Hepatocyte (in vitro differentiated cells): ENCODE measurements around the gene GINS2. TPM values are rescaled to one million over a fixed set of nuclear protein-coding genes. Genes with fewer than 3 reads are reported as not detected.

Experiments used
- DNase-seq: peaks from one replicate; pipeline ENCODE4 v3.0.0-alpha.2; 2016; ENCODE audit warnings: low spot score
- H2AFZ ChIP-seq: fragments of 200-600 bp; sonication (generic); 2 replicates; pipeline ENCODE4 v1.6.0; 2016; ENCODE audit warnings: antibody characterized with exemption, mild to moderate bottlenecking
- H3K27ac ChIP-seq: fragments of 200-600 bp; sonication (generic); 2 replicates; pipeline ENCODE4 v1.5.1; 2016; ENCODE audit warnings: mild to moderate bottlenecking
- H3K27me3 ChIP-seq: fragments of 200-600 bp; sonication (generic); 2 replicates; pipeline ENCODE4 v1.6.1; 2016
- H3K36me3 ChIP-seq: fragments of 200-600 bp; sonication (generic); replicated peaks from 2 replicates; pipeline ENCODE4 v1.5.1; 2016; ENCODE audit warnings: low read depth; ENCODE audit not compliant: insufficient read depth
- H3K4me1 ChIP-seq: fragments of 200-600 bp; sonication (generic); 2 replicates; pipeline ENCODE4 v1.5.1; 2016; ENCODE audit warnings: mild to moderate bottlenecking, moderate library complexity; ENCODE audit not compliant: insufficient read depth
- H3K4me2 ChIP-seq: fragments of 200-600 bp; sonication (generic); 2 replicates; pipeline ENCODE4 v1.6.0; 2016
- H3K4me3 ChIP-seq: fragments of 200-600 bp; sonication (generic); 2 replicates; pipeline ENCODE4 v1.5.1; 2016; ENCODE audit warnings: mild to moderate bottlenecking
- H3K79me2 ChIP-seq: fragments of 200-600 bp; sonication (generic); 2 replicates; pipeline ENCODE4 v1.6.0; 2017; ENCODE audit warnings: mild to moderate bottlenecking
- H3K9me2 ChIP-seq: fragments of 200-600 bp; sonication (generic); replicated peaks from 2 replicates; pipeline ENCODE4 v1.6.0; 2017; ENCODE audit warnings: mild to moderate bottlenecking; ENCODE audit not compliant: insufficient read depth
- H3K9me3 ChIP-seq: fragments of 200-600 bp; sonication (generic); 2 replicates; pipeline ENCODE4 v1.5.1; 2016; ENCODE audit warnings: low read depth, mild to moderate bottlenecking
- H4K20me1 ChIP-seq: fragments of 200-600 bp; sonication (generic); 2 replicates; pipeline ENCODE4 v1.6.0; 2016; ENCODE audit warnings: mild to moderate bottlenecking; ENCODE audit not compliant: insufficient read depth, poor library complexity, severe bottlenecking
- EZH2 ChIP-seq: fragments of 200-600 bp; sonication (generic); IDR thresholded peaks from 2 replicates; pipeline ENCODE4 v1.6.1; 2016; ENCODE audit warnings: antibody characterized with exemption, mild to moderate bottlenecking, borderline replicate concordance
- EZH2phosphoT487 ChIP-seq: fragments of 200-600 bp; sonication (generic); IDR thresholded peaks from one replicate; pipeline ENCODE4 v1.6.1; 2018; ENCODE audit warnings: antibody characterized with exemption, mild to moderate bottlenecking, low read depth, moderate library complexity; ENCODE audit not compliant: unreplicated experiment, severe bottlenecking
- WGBS: methylation state at CpG from one replicate; pipeline ENCODE4 v1.1.6; 2016; ENCODE audit warnings: low lambda C conversion rate; ENCODE audit errors: missing lambda C conversion rate; 5-methylcytosine and 5-hydroxymethylcytosine counted together
- polyA plus RNA-seq: library from polyadenylated mRNA; unstranded; fragments of >200 nt; fragmentation: Nextera tagmentation; extraction: Ambion mirVana; gene quantifications from 2 replicates; pipeline ENCODE4 v1.2.1, GENCODE V29; 2016
- total RNA-seq: library from RNA; depleted of rRNA; stranded (reverse); fragments of >200 nt; gene quantifications from 2 replicates; pipeline ENCODE4 v1.2.3, GENCODE V29; 2014
- TF ChIP-seq, protein P1 (sequence below): fragments of 200-600 bp; sonication (generic); IDR thresholded peaks from 2 replicates; pipeline ENCODE4 v1.5.1; 2016; ENCODE audit warnings: antibody characterized with exemption, mild to moderate bottlenecking; ENCODE audit not compliant: poor library complexity

GINS2 gene
- total and polyA plus RNA-seq, 2 experiments from 2014 or later = 6.3 to 7.5 TPM

DNA sequence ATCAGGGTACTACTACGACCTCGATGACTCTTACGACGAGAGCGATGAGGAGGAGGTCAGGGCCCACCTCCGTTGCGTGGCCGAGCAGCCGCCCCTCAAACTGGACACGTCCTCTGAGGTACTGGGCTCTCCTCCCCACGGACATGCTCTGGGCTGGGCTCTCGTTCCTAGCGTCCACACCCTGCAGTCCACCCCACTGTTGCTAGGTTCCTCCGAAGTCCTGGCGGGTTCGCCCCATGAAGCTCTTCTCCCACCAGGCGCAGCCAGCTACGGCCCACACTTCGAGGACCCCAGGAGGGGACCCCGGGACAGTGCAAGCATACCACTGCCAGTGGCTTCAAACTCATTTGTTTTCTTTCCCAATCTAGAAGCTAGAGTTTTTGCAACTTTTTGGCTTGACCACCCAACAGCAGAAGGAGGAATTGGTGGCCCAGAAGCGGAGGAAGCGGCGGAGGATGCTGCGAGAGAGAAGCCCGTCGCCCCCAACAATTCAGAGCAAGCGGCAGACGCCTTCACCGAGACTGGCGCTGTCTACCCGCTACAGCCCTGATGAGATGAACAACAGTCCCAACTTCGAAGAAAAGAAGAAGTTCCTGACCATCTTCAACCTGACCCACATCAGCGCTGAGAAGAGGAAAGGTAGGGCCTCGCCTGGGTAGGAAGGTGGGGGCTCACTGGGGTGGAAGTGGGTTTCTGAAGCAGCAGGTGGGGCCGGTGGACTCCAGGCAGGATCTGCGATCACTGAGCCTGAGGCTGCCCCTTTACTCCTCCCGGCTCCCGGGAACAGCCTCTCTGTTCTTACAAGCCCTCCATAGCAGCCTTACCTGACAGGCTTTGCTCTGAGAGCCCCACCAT is 25.6 kb downstream of the GINS2 start:
- Histone ChIP-seq H3K4me3 (no peak overlapping the region), H3K9me2 (no peaks in the 10 kb centered on the region), H2AFZ (no peak overlapping the region), H3K79me2 (peaks cover under 1% of the 10 kb centered on the region), H3K4me2 (no peak overlapping the region), H3K27ac (no peak overlapping the region), H3K4me1 (no peaks in the 10 kb centered on the region), H3K9me3 (no peaks in the 10 kb centered on the region), H3K27me3 (no peaks in the 10 kb centered on the region), H4K20me1 (peaks cover 8% of the 10 kb centered on the region), H3K36me3 (no peaks in the 10 kb centered on the region)
- WGBS = 97% methylated on average over 38 of the region's 38 CpGs
- DNase-seq = no peak
- no peak for TF ChIP-seq EZH2phosphoT487
- TF ChIP-seq EZH2 = no peak
- TF ChIP-seq, protein P1, sequence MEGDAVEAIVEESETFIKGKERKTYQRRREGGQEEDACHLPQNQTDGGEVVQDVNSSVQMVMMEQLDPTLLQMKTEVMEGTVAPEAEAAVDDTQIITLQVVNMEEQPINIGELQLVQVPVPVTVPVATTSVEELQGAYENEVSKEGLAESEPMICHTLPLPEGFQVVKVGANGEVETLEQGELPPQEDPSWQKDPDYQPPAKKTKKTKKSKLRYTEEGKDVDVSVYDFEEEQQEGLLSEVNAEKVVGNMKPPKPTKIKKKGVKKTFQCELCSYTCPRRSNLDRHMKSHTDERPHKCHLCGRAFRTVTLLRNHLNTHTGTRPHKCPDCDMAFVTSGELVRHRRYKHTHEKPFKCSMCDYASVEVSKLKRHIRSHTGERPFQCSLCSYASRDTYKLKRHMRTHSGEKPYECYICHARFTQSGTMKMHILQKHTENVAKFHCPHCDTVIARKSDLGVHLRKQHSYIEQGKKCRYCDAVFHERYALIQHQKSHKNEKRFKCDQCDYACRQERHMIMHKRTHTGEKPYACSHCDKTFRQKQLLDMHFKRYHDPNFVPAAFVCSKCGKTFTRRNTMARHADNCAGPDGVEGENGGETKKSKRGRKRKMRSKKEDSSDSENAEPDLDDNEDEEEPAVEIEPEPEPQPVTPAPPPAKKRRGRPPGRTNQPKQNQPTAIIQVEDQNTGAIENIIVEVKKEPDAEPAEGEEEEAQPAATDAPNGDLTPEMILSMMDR = no peak

DNA sequence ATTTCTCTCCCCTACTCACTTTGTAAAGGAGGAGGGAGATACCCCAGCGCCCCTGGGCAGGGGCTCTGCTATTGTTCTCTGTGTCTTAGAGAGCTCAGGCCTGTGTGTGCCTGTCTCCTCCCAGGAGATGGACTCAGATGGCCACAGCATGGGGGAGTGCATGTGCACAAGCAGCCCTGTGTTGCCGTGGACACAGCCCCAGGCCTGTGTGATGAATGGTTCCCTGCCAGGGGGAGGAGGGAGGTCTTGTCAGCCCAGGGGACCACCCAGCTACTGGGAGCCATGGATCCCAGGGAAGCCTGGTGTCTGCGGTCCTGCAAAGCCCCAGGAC is 26.3 kb downstream of the GINS2 start:
- Histone ChIP-seq H2AFZ (no peak overlapping the region), H3K36me3 (no peaks in the 10 kb centered on the region), H3K4me3 (no peak overlapping the region), H3K27ac (no peak overlapping the region), H3K4me1 (no peaks in the 10 kb centered on the region), H3K79me2 (peaks cover 2% of the 10 kb centered on the region), H3K4me2 (no peak overlapping the region), H4K20me1 (peaks cover 10% of the 10 kb centered on the region), H3K9me2 (no peaks in the 10 kb centered on the region), H3K27me3 (no peaks in the 10 kb centered on the region), H3K9me3 (no peaks in the 10 kb centered on the region)
- DNase-seq = no peak
- WGBS = 85% methylated on average over 3 of the region's 3 CpGs
- TF ChIP-seq, protein P1 = no peak
- no peak for TF ChIP-seq EZH2
- no peak for TF ChIP-seq EZH2phosphoT487

- Histone ChIP-seq H3K4me3 (no peak overlapping the region), H3K79me2 (peaks cover 2% of the 10 kb centered on the region), H3K4me2 (no peak overlapping the region), H3K4me1 (no peaks in the 10 kb centered on the region), H3K27me3 (no peaks in the 10 kb centered on the region), H3K9me3 (no peaks in the 10 kb centered on the region), H4K20me1 (peaks cover 10% of the 10 kb centered on the region), H3K36me3 (no peaks in the 10 kb centered on the region), H3K9me2 (no peaks in the 10 kb centered on the region), H2AFZ (no peak overlapping the region), H3K27ac (no peak overlapping the region)
- no peak for TF ChIP-seq EZH2
- no peak for TF ChIP-seq EZH2phosphoT487
- TF ChIP-seq, protein P1 = no peak
- DNase-seq = no peak
- 95% methylated on average over 20 of the region's 26 CpGs for WGBS
These were observed 26.8 kb downstream of the GINS2 start for GRCh38 chr16:85661740-85662481.
